ENCODE measurements around the gene LRTM2.

- TF ChIP-seq POLR2A (IDR thresholded peaks at IDR 0.05) (no peak), POLR2AphosphoS5 (IDR thresholded peaks at IDR 0.05) (no peak)
- TF ChIP-seq, protein P1, sequence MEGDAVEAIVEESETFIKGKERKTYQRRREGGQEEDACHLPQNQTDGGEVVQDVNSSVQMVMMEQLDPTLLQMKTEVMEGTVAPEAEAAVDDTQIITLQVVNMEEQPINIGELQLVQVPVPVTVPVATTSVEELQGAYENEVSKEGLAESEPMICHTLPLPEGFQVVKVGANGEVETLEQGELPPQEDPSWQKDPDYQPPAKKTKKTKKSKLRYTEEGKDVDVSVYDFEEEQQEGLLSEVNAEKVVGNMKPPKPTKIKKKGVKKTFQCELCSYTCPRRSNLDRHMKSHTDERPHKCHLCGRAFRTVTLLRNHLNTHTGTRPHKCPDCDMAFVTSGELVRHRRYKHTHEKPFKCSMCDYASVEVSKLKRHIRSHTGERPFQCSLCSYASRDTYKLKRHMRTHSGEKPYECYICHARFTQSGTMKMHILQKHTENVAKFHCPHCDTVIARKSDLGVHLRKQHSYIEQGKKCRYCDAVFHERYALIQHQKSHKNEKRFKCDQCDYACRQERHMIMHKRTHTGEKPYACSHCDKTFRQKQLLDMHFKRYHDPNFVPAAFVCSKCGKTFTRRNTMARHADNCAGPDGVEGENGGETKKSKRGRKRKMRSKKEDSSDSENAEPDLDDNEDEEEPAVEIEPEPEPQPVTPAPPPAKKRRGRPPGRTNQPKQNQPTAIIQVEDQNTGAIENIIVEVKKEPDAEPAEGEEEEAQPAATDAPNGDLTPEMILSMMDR (IDR thresholded peaks at IDR 0.05) = no peak
Observed at GRCh38 chr12:1835211-1836131, 15.1 kb downstream of the LRTM2 start.
